ENCODE measurements around the gene MYORG.

GRCh38 chr9:34387239-34387638 lies 10.5 kb upstream of the MYORG start:
- TF ChIP-seq, protein P1, sequence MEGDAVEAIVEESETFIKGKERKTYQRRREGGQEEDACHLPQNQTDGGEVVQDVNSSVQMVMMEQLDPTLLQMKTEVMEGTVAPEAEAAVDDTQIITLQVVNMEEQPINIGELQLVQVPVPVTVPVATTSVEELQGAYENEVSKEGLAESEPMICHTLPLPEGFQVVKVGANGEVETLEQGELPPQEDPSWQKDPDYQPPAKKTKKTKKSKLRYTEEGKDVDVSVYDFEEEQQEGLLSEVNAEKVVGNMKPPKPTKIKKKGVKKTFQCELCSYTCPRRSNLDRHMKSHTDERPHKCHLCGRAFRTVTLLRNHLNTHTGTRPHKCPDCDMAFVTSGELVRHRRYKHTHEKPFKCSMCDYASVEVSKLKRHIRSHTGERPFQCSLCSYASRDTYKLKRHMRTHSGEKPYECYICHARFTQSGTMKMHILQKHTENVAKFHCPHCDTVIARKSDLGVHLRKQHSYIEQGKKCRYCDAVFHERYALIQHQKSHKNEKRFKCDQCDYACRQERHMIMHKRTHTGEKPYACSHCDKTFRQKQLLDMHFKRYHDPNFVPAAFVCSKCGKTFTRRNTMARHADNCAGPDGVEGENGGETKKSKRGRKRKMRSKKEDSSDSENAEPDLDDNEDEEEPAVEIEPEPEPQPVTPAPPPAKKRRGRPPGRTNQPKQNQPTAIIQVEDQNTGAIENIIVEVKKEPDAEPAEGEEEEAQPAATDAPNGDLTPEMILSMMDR (IDR thresholded peaks at IDR 0.05; ENCODE audit: poor library complexity): no peak
- TF ChIP-seq EZH2 (IDR thresholded peaks at IDR 0.05; ENCODE audit: borderline replicate concordance) (no peak), EZH2phosphoT487 (IDR thresholded peaks at IDR 0.05; ENCODE audit: low read depth, severe bottlenecking, unreplicated experiment) (no peak)
